ENCODE results near the gene MOAP1. TPM values are rescaled to one million over a fixed set of nuclear protein-coding genes. Genes with fewer than 3 reads are reported as not detected.
"Not testable (repeated sequence)": the region's sequence is repeated elsewhere in the genome, so short reads cannot be mapped to it uniquely, and the experiment has no call there.

The MOAP1 gene
- total RNA-seq, 4 donors from 2014 or later: 14.6 to 37.1 (median 20.4) TPM

DNA sequence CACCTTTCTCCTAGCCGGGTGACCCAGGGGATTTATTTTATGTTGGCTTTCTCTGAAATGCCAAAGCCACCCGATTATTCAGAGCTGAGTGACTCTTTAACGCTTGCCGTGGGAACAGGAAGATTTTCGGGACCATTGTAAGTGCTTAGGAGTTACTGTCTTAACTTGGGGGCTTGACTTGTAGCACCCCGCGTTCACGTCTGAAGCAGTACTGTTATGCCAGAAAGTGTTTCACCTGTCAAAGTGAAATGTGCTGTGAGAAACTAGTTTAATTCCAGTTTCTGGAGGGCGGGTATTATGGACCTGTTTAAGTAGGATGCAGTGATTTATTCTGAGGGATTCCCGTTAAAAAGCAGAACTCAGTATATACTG, 638 bp upstream of the MOAP1 start:
- H3K9me3 ChIP-seq: no peaks in the 10 kb centered on the region
- intact Hi-C loops (cut with DNase I; ENCODE audit: low total_unique reads): no loop called here
- DNase-seq: no peak
- H3K4me3 ChIP-seq: peak overlapping the region; percentile 70 to 95
- no peak for TF ChIP-seq POLR2A (IDR thresholded peaks at IDR 0.05)
- TF ChIP-seq, protein P1, sequence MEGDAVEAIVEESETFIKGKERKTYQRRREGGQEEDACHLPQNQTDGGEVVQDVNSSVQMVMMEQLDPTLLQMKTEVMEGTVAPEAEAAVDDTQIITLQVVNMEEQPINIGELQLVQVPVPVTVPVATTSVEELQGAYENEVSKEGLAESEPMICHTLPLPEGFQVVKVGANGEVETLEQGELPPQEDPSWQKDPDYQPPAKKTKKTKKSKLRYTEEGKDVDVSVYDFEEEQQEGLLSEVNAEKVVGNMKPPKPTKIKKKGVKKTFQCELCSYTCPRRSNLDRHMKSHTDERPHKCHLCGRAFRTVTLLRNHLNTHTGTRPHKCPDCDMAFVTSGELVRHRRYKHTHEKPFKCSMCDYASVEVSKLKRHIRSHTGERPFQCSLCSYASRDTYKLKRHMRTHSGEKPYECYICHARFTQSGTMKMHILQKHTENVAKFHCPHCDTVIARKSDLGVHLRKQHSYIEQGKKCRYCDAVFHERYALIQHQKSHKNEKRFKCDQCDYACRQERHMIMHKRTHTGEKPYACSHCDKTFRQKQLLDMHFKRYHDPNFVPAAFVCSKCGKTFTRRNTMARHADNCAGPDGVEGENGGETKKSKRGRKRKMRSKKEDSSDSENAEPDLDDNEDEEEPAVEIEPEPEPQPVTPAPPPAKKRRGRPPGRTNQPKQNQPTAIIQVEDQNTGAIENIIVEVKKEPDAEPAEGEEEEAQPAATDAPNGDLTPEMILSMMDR (IDR thresholded peaks at IDR 0.05): no peak
- H3K27me3 ChIP-seq: no peaks in the 10 kb centered on the region
- no peaks in the 10 kb centered on the region for H3K36me3 ChIP-seq
- no peaks in the 10 kb centered on the region for H3K4me1 ChIP-seq
- peak overlapping the region; percentile 88 for H3K27ac ChIP-seq

DNA sequence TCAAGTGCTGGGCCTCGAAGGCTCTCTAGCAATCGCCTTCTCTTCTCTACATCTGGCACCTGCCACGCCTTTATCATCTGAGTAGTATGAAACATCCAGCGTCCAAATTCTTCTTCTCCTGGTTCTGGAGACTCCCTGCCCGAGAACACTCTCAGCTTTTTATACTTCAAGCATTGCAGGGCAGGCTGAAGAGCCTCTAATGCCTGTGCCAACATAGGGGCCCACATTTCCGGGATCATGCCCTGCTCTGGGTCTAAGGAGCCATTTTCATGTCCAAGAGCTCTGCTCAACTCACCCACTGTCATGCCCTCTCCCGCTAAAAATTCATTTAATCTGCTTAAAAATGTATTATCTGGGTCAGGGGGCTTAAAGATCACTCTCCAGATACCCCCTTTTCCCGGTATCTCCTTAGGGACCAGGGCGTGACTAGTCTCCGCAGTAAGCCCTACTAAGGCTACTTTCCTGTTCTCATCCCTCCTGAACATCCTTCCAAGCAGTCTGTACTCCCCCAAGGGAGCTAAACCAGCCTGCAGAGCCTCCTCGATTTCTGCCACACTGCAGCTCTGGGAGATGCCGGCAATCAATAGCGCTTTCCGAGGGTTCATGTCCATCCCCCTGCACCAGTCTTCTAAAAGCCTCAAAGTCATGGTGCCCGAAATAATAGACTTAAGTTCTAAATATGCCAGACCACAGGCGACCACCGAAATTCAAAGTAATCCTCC, 940 bp downstream of the MOAP1 start:
- Histone ChIP-seq H3K9me3 (no peaks in the 10 kb centered on the region), H3K27ac (peak overlapping the region; percentile 88), H3K27me3 (no peaks in the 10 kb centered on the region), H3K4me3 (peak overlapping the region; percentile 70 to 95), H3K4me1 (no peaks in the 10 kb centered on the region), H3K36me3 (no peaks in the 10 kb centered on the region)
- TF ChIP-seq, protein P1 (IDR thresholded peaks at IDR 0.05): no peak
- no peak for TF ChIP-seq POLR2A (IDR thresholded peaks at IDR 0.05)
- intact Hi-C loops (cut with DNase I; ENCODE audit: low total_unique reads): no loop called here
- no peak for DNase-seq

DNA sequence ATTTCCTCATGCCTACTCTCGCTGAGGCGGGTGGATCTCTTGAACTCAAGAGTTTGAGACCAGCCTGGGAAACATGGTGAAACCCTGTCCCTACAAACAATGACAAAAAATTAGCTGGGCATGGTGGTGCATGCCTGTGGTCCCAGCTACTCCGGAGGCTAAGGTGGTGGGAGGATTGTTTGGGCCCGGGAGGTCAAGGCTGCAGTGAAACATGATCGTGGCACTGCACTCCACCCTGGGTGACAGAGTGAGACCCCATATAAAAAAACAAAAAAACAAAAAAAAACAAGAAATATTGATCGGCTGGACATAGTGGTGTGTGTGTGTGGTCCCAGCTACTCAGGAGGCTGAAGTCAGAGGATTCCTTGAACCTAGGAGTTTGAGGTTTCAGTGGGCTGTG, 9.2 kb downstream of the MOAP1 start:
- no peak overlapping the region for H3K27ac ChIP-seq
- TF ChIP-seq POLR2A (IDR thresholded peaks at IDR 0.05): no peak
- TF ChIP-seq, protein P1 (IDR thresholded peaks at IDR 0.05): no peak
- DNase-seq: no peak
- H3K9me3 ChIP-seq: no peaks in the 10 kb centered on the region
- H3K36me3 ChIP-seq: no peaks in the 10 kb centered on the region
- H3K4me1 ChIP-seq: no peaks in the 10 kb centered on the region
- no peak overlapping the region for H3K4me3 ChIP-seq
- H3K27me3 ChIP-seq: no peaks in the 10 kb centered on the region
- intact Hi-C loops (cut with DNase I; ENCODE audit: low total_unique reads): no loop called here

DNA sequence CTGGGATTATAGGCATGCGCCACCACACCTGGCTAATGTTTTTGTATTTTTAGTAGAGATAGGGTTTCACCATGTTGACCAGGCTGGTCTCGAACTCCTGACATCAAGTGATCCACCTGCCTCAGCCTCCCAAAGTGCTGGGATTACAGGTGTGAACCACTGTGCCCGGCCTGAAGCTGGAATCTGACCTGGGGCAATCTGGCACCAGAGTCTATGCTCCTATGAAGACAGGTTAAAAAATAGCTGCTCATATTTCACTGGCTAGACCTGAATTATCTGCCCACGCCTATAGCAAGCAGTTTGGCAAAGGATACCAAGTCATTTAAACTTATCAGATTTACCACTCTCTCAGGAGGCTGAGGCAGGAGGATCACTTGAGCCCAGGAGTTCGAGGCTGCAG, 10.0 kb downstream of the MOAP1 start:
- H3K4me3 ChIP-seq; H3K9me3 ChIP-seq; H3K27ac ChIP-seq; H3K36me3 ChIP-seq; H3K4me1 ChIP-seq; intact Hi-C loops (cut with DNase I; ENCODE audit: low total_unique reads); H3K27me3 ChIP-seq; DNase-seq: not testable (repeated sequence)

GRCh38 chr14:93173943-93174395, 10.7 kb downstream of the MOAP1 start:
- intact Hi-C loops (cut with DNase I; ENCODE audit: low total_unique reads): no loop called here
- Histone ChIP-seq H3K27me3 (no peaks in the 10 kb centered on the region), H3K4me3 (no peak overlapping the region), H3K4me1 (no peaks in the 10 kb centered on the region), H3K27ac (no peak overlapping the region), H3K9me3 (no peaks in the 10 kb centered on the region), H3K36me3 (no peaks in the 10 kb centered on the region)
- no peak for TF ChIP-seq POLR2A (IDR thresholded peaks at IDR 0.05)
- TF ChIP-seq, protein P1 (IDR thresholded peaks at IDR 0.05): no peak
- no peak for DNase-seq
